K562 (cell line): ENCODE data around the gene MED22. TPM values are rescaled to one million over a fixed set of nuclear protein-coding genes. Genes with fewer than 3 reads are reported as not detected.

ENCODE experiments used
- BCL6 ChIP-seq: fragments of 250-450 bp; sonication (Bioruptor Pico); IDR thresholded peaks from 2 replicates; pipeline ENCODE4 v1.4.0; 2020
- CREB3L1 ChIP-seq: fragments of 450-650 bp; IDR thresholded peaks from 2 replicates; pipeline ENCODE4 v1.6.1; 2014; ENCODE audit warnings: low read depth, mild to moderate bottlenecking, moderate library complexity, borderline replicate concordance
- JUN ChIP-seq, 2 experiments: sonication (generic) in 1 of 2; formaldehyde crosslinking in 1 of 2; IDR thresholded peaks; 2 replicates each; pipeline versions ENCODE4 v1.6.1 to v1.8.0; 2012 to 2022; ENCODE audit warnings: borderline replicate concordance in 2 of 2, mild to moderate bottlenecking in 2 of 2, improper control_type of control experiment in 1 of 2, low read depth in 1 of 2, low read length in 1 of 2, missing genetic modification reagents in 1 of 2
- MBD2 ChIP-seq: sonication (generic); IDR thresholded peaks from 2 replicates; pipeline ENCODE4 v1.6.1; 2016; ENCODE audit warnings: low read depth, borderline replicate concordance
- MEF2D ChIP-seq: conservative IDR thresholded peaks from 2 replicates; pipeline ENCODE4 v1.6.1; 2016; ENCODE audit warnings: low read depth, missing genetic modification characterization, missing compliant biosample characterization
- MYNN ChIP-seq, 2 experiments: sonication (generic); formaldehyde crosslinking in 1 of 2; IDR thresholded peaks; 2 replicates each; pipeline versions ENCODE4 v1.5.0 to v1.6.1; 2016 to 2020; ENCODE audit warnings: antibody characterized with exemption in 1 of 2, missing genetic modification reagents in 1 of 2
- NEUROD1 ChIP-seq: fragments of 150-350 bp; IDR thresholded peaks from 2 replicates; pipeline ENCODE4 v1.6.1; 2014; ENCODE audit warnings: borderline replicate concordance, low read length, low read depth; ENCODE audit not compliant: partially characterized antibody
- NR3C1 ChIP-seq: sonication (generic); formaldehyde crosslinking; IDR thresholded peaks from 2 replicates; pipeline ENCODE4 v1.8.1; 2022; ENCODE audit warnings: missing genetic modification reagents
- PHF8 ChIP-seq: fragments of 200-600 bp; sonication (generic); IDR thresholded peaks from 2 replicates; pipeline ENCODE4 v1.6.1; 2012; ENCODE audit warnings: mixed run types, mild to moderate bottlenecking, inconsistent platforms, low read length, moderate library complexity, borderline replicate concordance
- POLR3A ChIP-seq: IDR thresholded peaks from 2 replicates; pipeline ENCODE4 v1.6.1; 2011; ENCODE audit warnings: borderline replicate concordance, mild to moderate bottlenecking, moderate library complexity; ENCODE audit not compliant: insufficient read length, insufficient read depth; ENCODE audit errors: extremely low read depth
- SIN3A ChIP-seq, 2 experiments: fragments of 150-350 bp in 1 of 2; IDR thresholded peaks; 2 replicates each; pipeline ENCODE4 v1.6.1; 2011 to 2016; ENCODE audit warnings: borderline replicate concordance in 2 of 2, low read depth in 2 of 2, low read length in 2 of 2, mild to moderate bottlenecking in 2 of 2, moderate library complexity in 2 of 2; ENCODE audit not compliant: control insufficient read depth in 1 of 2
- SMAD4 ChIP-seq: fragments of 250-450 bp; sonication (Bioruptor Pico); conservative IDR thresholded peaks from 2 replicates; pipeline ENCODE4 v1.8.0; 2021; ENCODE audit warnings: inconsistent platforms, mild to moderate bottlenecking, moderate library complexity
- TAF1 ChIP-seq: IDR thresholded peaks from 2 replicates; pipeline ENCODE4 v1.6.1; 2011; ENCODE audit warnings: mild to moderate bottlenecking, low read length, moderate library complexity; ENCODE audit not compliant: insufficient read depth, control insufficient read depth, severe bottlenecking; ENCODE audit errors: extremely low read depth
- TOE1 ChIP-seq, 2 experiments: fragments of 450-650 bp in 1 of 2; sonication (generic) in 1 of 2; formaldehyde crosslinking in 1 of 2; IDR thresholded peaks; 2 replicates each; pipeline versions ENCODE4 v1.7.1 to v1.8.0; 2016 to 2022; ENCODE audit warnings: borderline replicate concordance in 2 of 2, mild to moderate bottlenecking in 2 of 2, antibody characterized with exemption in 1 of 2, inconsistent platforms in 1 of 2, low read depth in 1 of 2, missing genetic modification reagents in 1 of 2, moderate library complexity in 1 of 2
- ZKSCAN1 ChIP-seq: fragments of 150-350 bp; IDR thresholded peaks from 2 replicates; pipeline ENCODE4 v1.6.1; 2016; ENCODE audit warnings: low read depth, low read length
- ZNF316 ChIP-seq: fragments of 450-650 bp; IDR thresholded peaks from 2 replicates; pipeline ENCODE4 v1.6.1; 2016
- ZNF449 ChIP-seq: fragments of 250-450 bp; sonication (Bioruptor Pico); IDR thresholded peaks from 2 replicates; pipeline ENCODE4 v1.8.0; 2022; ENCODE audit warnings: moderate library complexity, mild to moderate bottlenecking, inconsistent platforms
- ZZZ3 ChIP-seq: fragments of 450-650 bp; IDR thresholded peaks from 2 replicates; pipeline ENCODE4 v1.6.1; 2016; ENCODE audit warnings: antibody characterized with exemption, mild to moderate bottlenecking, moderate library complexity
- polyA plus RNA-seq, 8 experiments: library from polyadenylated mRNA; depleted of rRNA in 4 of 8; stranded (reverse) in 5 of 8; unstranded in 3 of 8; fragments of >200 nt; fragmentation: Nextera tagmentation in 2 of 8; fragmentation: Illumina TruSeq in 1 of 8; extraction: Ambion mirVana in 2 of 8; extraction: Trizol in 1 of 8; gene quantifications; 2 replicates each; pipeline versions ENCODE4 v1.2.1 to v1.2.3, GENCODE V29; 2011 to 2014; ENCODE audit warnings: inconsistent platforms in 1 of 8, missing spikeins in 1 of 8
- total RNA-seq, 7 experiments: library from RNA; depleted of rRNA in 6 of 7; stranded (reverse); fragments of >200 nt in 6 of 7; fragmentation: Illumina TruSeq in 2 of 7; extraction: Trizol in 2 of 7; gene quantifications; 2 replicates each; pipeline versions ENCODE4 v1.2.1 to v1.2.3, GENCODE V29; 2011 to 2021; ENCODE audit warnings: low replicate concordance in 1 of 7
- TF ChIP-seq, protein P1 (sequence below): sonication (generic); formaldehyde crosslinking; IDR thresholded peaks from 2 replicates; pipeline ENCODE4 v1.8.1; 2023; ENCODE audit warnings: mild to moderate bottlenecking, missing genetic modification reagents

Gene MED22
- total and polyA plus RNA-seq, 9 of the 15 experiments (the other 6 are each of a cell fraction or from before 2014, with no cell fraction given), result 0.73 to 35.6 (median 22.3) TPM

DNA sequence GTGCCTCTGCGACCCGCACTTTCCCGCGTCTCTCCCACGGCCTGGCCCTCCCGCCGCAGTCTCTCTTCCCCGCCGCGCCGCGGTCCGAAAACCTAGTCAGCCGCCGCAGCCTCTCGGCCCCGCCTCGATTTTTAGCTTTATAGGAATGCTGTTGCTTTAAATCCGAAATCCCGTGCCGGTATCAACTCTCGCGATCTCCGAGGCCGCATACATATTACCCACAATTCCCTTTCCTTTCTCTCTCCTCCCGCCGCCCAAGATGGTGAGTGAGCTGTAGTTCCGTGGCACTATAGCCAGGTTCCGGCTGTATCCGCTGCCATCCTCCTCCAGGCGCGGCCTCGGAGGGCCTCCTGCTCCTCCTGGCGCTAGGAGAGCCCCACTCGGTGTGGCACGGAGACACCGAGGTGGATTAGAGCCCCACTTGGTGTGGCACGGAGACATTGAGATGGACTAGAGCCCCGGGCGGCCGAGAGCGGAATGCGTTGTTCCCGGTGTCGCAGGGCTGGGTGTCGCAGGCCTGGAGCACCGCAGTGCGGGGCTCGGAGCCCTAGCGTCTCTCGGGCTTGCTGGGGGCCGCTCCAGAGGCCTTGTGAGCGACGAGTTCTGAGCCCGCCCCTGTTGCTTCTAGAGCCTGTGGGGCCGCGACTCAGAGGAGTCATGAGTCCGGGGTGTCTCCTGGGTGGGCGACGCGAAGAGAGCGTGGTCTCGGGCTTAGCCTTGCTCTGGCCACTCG lies at the start of gene MED22, which contains the start of gene RPL7A (continued):
- TF ChIP-seq TOE1 (IDR thresholded peaks at IDR 0.05; ENCODE audit: borderline replicate concordance), result peak; percentile 78; the same call in 1 of the 2 replicates
- no peak for TF ChIP-seq TOE1 (CRISPR knock-in tag; IDR thresholded peaks at IDR 0.05; ENCODE audit: borderline replicate concordance, low read depth)
- TF ChIP-seq MEF2D (tag), result no peak
- TF ChIP-seq CREB3L1, result peak; percentile 92
- peak; percentile 10; the same call in 1 of the 2 replicates for TF ChIP-seq SMAD4 (CRISPR knock-in tag)
- peak; percentile 100 for TF ChIP-seq ZZZ3
- 0 out of 2 replicates have a peak, but pooled peaks have one; percentile 17 for TF ChIP-seq ZNF449 (CRISPR knock-in tag)
- peak; percentile 92 for TF ChIP-seq MBD2
- 0 out of 2 replicates have a peak, but pooled peaks have one; percentile 5 for TF ChIP-seq ZNF316
- no peak; a peak in 1 of 4 replicates for TF ChIP-seq SIN3A (IDR thresholded peaks at IDR 0.05; ENCODE audit: borderline replicate concordance in 2 of 2, control insufficient read depth in 1 of 2, low read depth in 2 of 2, low read length in 2 of 2)
- TF ChIP-seq BCL6 (CRISPR knock-in tag), result no peak
- no peak for TF ChIP-seq JUN (IDR thresholded peaks at IDR 0.05; ENCODE audit: borderline replicate concordance, low read depth, low read length)
- TF ChIP-seq JUN (CRISPR knock-in tag; IDR thresholded peaks at IDR 0.05; ENCODE audit: borderline replicate concordance), result no peak
- TF ChIP-seq NR3C1 (CRISPR knock-in tag), result 0 out of 2 replicates have a peak, but pooled peaks have one; percentile 33
- 0 out of 2 replicates have a peak, but pooled peaks have one; percentile 29 for TF ChIP-seq MYNN (IDR thresholded peaks at IDR 0.05)
- TF ChIP-seq MYNN (CRISPR knock-in tag; IDR thresholded peaks at IDR 0.05), result no peak
- TF ChIP-seq POLR3A, result no peak
- TF ChIP-seq, protein P1, sequence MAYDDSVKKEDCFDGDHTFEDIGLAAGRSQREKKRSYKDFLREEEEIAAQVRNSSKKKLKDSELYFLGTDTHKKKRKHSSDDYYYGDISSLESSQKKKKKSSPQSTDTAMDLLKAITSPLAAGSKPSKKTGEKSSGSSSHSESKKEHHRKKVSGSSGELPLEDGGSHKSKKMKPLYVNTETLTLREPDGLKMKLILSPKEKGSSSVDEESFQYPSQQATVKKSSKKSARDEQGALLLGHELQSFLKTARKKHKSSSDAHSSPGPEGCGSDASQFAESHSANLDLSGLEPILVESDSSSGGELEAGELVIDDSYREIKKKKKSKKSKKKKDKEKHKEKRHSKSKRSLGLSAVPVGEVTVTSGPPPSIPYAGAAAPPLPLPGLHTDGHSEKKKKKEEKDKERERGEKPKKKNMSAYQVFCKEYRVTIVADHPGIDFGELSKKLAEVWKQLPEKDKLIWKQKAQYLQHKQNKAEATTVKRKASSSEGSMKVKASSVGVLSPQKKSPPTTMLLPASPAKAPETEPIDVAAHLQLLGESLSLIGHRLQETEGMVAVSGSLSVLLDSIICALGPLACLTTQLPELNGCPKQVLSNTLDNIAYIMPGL (CRISPR knock-in tag), result peak; percentile 92; the same call in 1 of the 2 replicates
- TF ChIP-seq ZKSCAN1, result peak; percentile 12; the same call in 1 of the 2 replicates
- peak; percentile 100 for TF ChIP-seq TAF1
- TF ChIP-seq PHF8, result peak; percentile 96
- TF ChIP-seq NEUROD1, result peak; percentile 96
